Measurements from ENCODE around the gene TTC7B.
A peak's percentile ranks its signal among the peaks of the same experiment; 100 is the strongest.

Gene TTC7B

GRCh38 chr14:90513161-90514014, 302.8 kb downstream of the TTC7B start:
- TF ChIP-seq ZFX (IDR thresholded peaks at IDR 0.05) (no peak), CTCF (conservative IDR thresholded peaks at IDR 0.05) (no peak)
- peak overlapping the region; percentile 68 for H3K27ac ChIP-seq

- peak overlapping the region; percentile 68 for H3K27ac ChIP-seq
- no peak for TF ChIP-seq ZFX (IDR thresholded peaks at IDR 0.05)
- no peak for TF ChIP-seq CTCF (conservative IDR thresholded peaks at IDR 0.05)
These were observed 303.8 kb downstream of the TTC7B start for GRCh38 chr14:90512329-90512991.

- H3K27ac ChIP-seq: peak overlapping the region; percentile 68
- no peak for TF ChIP-seq CTCF (conservative IDR thresholded peaks at IDR 0.05)
- no peak for TF ChIP-seq ZFX (IDR thresholded peaks at IDR 0.05)
These were observed 304.4 kb downstream of the TTC7B start for GRCh38 chr14:90511795-90512328.

GRCh38 chr14:90511252-90511651, 305.0 kb downstream of the TTC7B start:
- TF ChIP-seq ZFX (IDR thresholded peaks at IDR 0.05): no peak
- no peak for TF ChIP-seq CTCF (conservative IDR thresholded peaks at IDR 0.05)
- H3K27ac ChIP-seq: peak overlapping the region; percentile 68

- no peak for TF ChIP-seq ZFX (IDR thresholded peaks at IDR 0.05)
- TF ChIP-seq CTCF (conservative IDR thresholded peaks at IDR 0.05): no peak
- peak overlapping the region; percentile 68 for H3K27ac ChIP-seq
These were observed 306.1 kb downstream of the TTC7B start for GRCh38 chr14:90510159-90510558.

- TF ChIP-seq CTCF (conservative IDR thresholded peaks at IDR 0.05) (no peak; the same call in 1 of the 2 replicates), ZFX (IDR thresholded peaks at IDR 0.05) (no peak)
- peak overlapping the region; percentile 68 for H3K27ac ChIP-seq
These were observed 306.8 kb downstream of the TTC7B start for GRCh38 chr14:90509403-90509802.

All from C4-2B (cell line).